Heart left ventricle (tissue), 16 donors: ENCODE data around the gene EPHA6. TPM values are rescaled to one million over a fixed set of nuclear protein-coding genes. Genes with fewer than 3 reads are reported as not detected.
"Not testable (repeated sequence)": the region's sequence is repeated elsewhere in the genome, so short reads cannot be mapped to it uniquely, and the experiment has no call there.

Experiments used
- ATAC-seq, 4 donors: fragments of 200-7000 bp; cut with Tn5 transposase; one replicate each; pipeline ENCODE4 v1.9.1; 2020 to 2022; ENCODE audit warnings: moderate library complexity in 4 of 4, mild to moderate bottlenecking in 3 of 4, moderate number of reproducible peaks in 1 of 4
- DNase-seq, 5 donors: peaks; one replicate each; pipeline ENCODE4 v3.0.0-alpha.2; 2020
- H3K27ac ChIP-seq, 12 donors: fragments of 200-600 bp; sonication (generic) in 4 of 12; one replicate each; pipeline versions ENCODE4 v1.5.0 to v1.8.0; 2016 to 2022; ENCODE audit warnings: mild to moderate bottlenecking in 2 of 12
- H3K27me3 ChIP-seq, 9 donors: fragments of 200-600 bp; sonication (generic) in 2 of 9; one replicate each; pipeline versions ENCODE4 v1.5.1 to v1.8.0; 2016 to 2022; ENCODE audit warnings: mild to moderate bottlenecking in 3 of 9
- H3K36me3 ChIP-seq, 9 donors: fragments of 200-600 bp; sonication (generic) in 2 of 9; one replicate each; pipeline versions ENCODE4 v1.5.0 to v1.8.0; 2018 to 2022; ENCODE audit warnings: mild to moderate bottlenecking in 2 of 9
- H3K4me1 ChIP-seq, 12 donors: fragments of 200-600 bp; sonication (generic) in 4 of 12; one replicate each; pipeline versions ENCODE4 v1.5.0 to v1.8.0; 2016 to 2022; ENCODE audit warnings: mild to moderate bottlenecking in 3 of 12
- H3K4me3 ChIP-seq, 12 donors: fragments of 200-600 bp; sonication (generic) in 4 of 12; one replicate each; pipeline versions ENCODE4 v1.5.0 to v1.8.0; 2017 to 2022; ENCODE audit warnings: mild to moderate bottlenecking in 9 of 12, moderate library complexity in 4 of 12
- H3K9me3 ChIP-seq, 12 donors: fragments of 200-600 bp; sonication (generic) in 4 of 12; one replicate each; pipeline versions ENCODE4 v1.5.0 to v1.8.0; 2016 to 2022; ENCODE audit warnings: mild to moderate bottlenecking in 1 of 12
- CTCF ChIP-seq, 12 donors: fragments of 200-600 bp; sonication (generic) in 4 of 12; IDR thresholded peaks; one replicate each; pipeline versions ENCODE4 v1.5.0 to v1.8.0; 2018 to 2022; ENCODE audit warnings: antibody characterized with exemption in 12 of 12, mild to moderate bottlenecking in 5 of 12
- POLR2A ChIP-seq, 2 donors: fragments of 450-650 bp; IDR thresholded peaks; one replicate each; pipeline ENCODE4 v1.6.1; 2017; ENCODE audit warnings: antibody characterized with exemption in 2 of 2, mild to moderate bottlenecking in 2 of 2, moderate library complexity in 2 of 2
- WGBS, 4 donors: extraction: QIAGEN DNeasy Blood & Tissue Kit in 2 of 4; methylation state at CpG; one replicate each; pipeline versions ENCODE4 v1.1.5 to v1.1.7; 2013 to 2018; 5-methylcytosine and 5-hydroxymethylcytosine counted together
- intact Hi-C, 10 donors: fragments of 100-400 bp; cut with DNase I; formaldehyde crosslinking; loops; one replicate each; pipeline versions ENCODE4 v1.11.1 to v1.14.2; 2022
- polyA plus RNA-seq, 2 donors: library from polyadenylated mRNA; stranded (reverse); fragments of 200-250 nt; gene quantifications; one replicate each; pipeline ENCODE4 v1.2.3, GENCODE V29; 2013
- total RNA-seq, 9 donors: library from RNA; depleted of rRNA in 2 of 9; stranded (reverse); fragments of >200 nt in 2 of 9; fragmentation: NEBNext Ultra II Directional in 3 of 9; extraction: Animal tissue kit (Norgen Biotek cat#: 25700) in 3 of 9; gene quantifications; one replicate each; pipeline versions ENCODE4 v1.1.0 to v1.2.4, GENCODE V29; 2016 to 2023
- donor health status: ischemic (EF 13 %, LVEDD 7.1; RV severe dilation, severe dysfunction).
- donor health status: healthy with polysubstance abuse.
- donor health status: DM: no; HTN: yes; CAD: no.
- donor health status: DM: no; HTN: no; CAD: no.
- donor health status: ischemic (EF 25% LVEDD 6.9; RV normal size, moderate dysfunction).
- donor health status: ischemic (EF 25% LVEDD 5.7; RV mildly dilated, moderate dysfunction).
- donor health status: healthy.
- donor health status: DM: yes; HTN: yes; CAD: no.
- donor health status: ischemic (EF 35%, LVEDD 5.7; RV mildly dilated, moderate dysfunction).
- donor health status: nonischemic (EF 11% LVEDD 7.7; RV severe dilation, severe dysfunction).
- donor health status: DM: yes; HTN: yes; CAD: no.
- donor health status: PGD.
- donor health status: ischemic (EF 29% LVEDD 5.4; RV normal size, mild dysfunction).
- donor health status: nonischemic (EF 23%, LVEDD 6.1; RV moderate dilation, normal function).

EPHA6 gene
- total and polyA plus RNA-seq, 11 donors = 0.28 to 1.2 (median 0.42) TPM; not detected in 6

DNA sequence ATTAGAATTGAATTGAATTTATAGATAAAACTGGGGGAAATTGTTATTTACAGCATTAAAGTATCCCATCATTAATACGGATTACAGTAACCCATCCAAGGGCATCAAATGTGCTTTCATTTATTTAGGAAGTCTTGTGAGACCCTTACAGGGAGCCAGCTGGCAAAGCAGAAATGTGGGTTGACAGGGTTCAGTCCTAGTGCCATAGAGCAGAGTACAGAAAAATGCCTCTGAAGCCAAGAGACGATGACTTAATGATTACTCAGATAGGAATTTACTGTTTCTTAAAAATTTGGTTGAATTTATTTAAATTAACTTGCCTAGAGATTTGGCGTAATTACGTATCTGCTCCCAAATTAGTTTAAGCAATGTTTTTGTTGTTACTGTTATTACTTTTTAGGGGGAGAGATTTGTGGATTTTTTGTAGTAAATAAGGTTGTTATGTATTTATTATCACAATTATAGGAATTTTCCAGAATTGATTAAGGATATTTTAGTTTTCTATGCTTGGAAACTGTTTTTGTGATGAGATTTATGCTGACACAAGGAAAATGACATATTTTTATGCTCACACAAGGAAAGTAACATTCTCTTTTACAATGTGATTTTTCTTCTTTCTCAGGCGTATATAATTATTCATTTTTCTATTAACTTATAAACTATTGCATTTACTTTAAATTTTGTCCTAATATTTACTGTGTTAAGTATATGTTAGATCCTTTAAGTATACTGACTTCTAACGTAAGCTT lies 152.0 kb downstream of the EPHA6 start:
- Histone ChIP-seq H3K27me3 (no peaks in the 10 kb centered on the region), H3K27ac (no peak overlapping the region), H3K4me1 (no peaks in the 10 kb centered on the region), H3K4me3 (no peak overlapping the region), H3K9me3 (peaks cover 0 to 7% (median 0%) of the 10 kb centered on the region in 12 donors), H3K36me3 (no peaks in the 10 kb centered on the region)
- TF ChIP-seq CTCF (IDR thresholded peaks at IDR 0.05) (no peak), POLR2A (IDR thresholded peaks at IDR 0.05) (no peak)
- no peak for ATAC-seq
- no peak for DNase-seq
- intact Hi-C loops = no loop called here
- 81 to 87% (median 83%) methylated on average over 6 of the region's 6 CpGs for WGBS, 4 donors

- TF ChIP-seq CTCF (IDR thresholded peaks at IDR 0.05) (no peak), POLR2A (IDR thresholded peaks at IDR 0.05) (no peak)
- intact Hi-C loops = no loop called here
- Histone ChIP-seq H3K36me3 (no peaks in the 10 kb centered on the region), H3K4me3 (no peak overlapping the region), H3K27ac (no peak overlapping the region), H3K4me1 (no peaks in the 10 kb centered on the region), H3K27me3 (no peaks in the 10 kb centered on the region), H3K9me3 (no peaks in the 10 kb centered on the region)
- DNase-seq = no peak
- 54 to 60% (median 59%) methylated on average over 2 of the region's 2 CpGs for WGBS, 4 donors
- no peak for ATAC-seq
These were observed 155.8 kb downstream of the EPHA6 start for GRCh38 chr3:96970211-96970610.

- Histone ChIP-seq H3K36me3 (no peaks in the 10 kb centered on the region), H3K27me3 (no peaks in the 10 kb centered on the region), H3K4me1 (no peaks in the 10 kb centered on the region), H3K27ac (no peak overlapping the region), H3K4me3 (no peak overlapping the region), H3K9me3 (no peaks in the 10 kb centered on the region)
- TF ChIP-seq CTCF (IDR thresholded peaks at IDR 0.05) (no peak), POLR2A (IDR thresholded peaks at IDR 0.05) (no peak)
- no peak for ATAC-seq
- DNase-seq = no peak
- intact Hi-C loops = no loop called here
These were observed 163.3 kb downstream of the EPHA6 start for GRCh38 chr3:96977671-96978070.

- H3K36me3 ChIP-seq, intact Hi-C loops, H3K4me1 ChIP-seq, H3K27ac ChIP-seq, ATAC-seq, DNase-seq, H3K4me3 ChIP-seq, H3K27me3 ChIP-seq: not testable (repeated sequence)
- 79 to 87% (median 86%) methylated on average over 7 of the region's 7 CpGs for WGBS, 4 donors
- peaks cover 0 to 12% (median 2%) of the 10 kb centered on the region in 12 donors for H3K9me3 ChIP-seq
These were observed 169.3 kb downstream of the EPHA6 start for GRCh38 chr3:96983716-96984115.

DNA sequence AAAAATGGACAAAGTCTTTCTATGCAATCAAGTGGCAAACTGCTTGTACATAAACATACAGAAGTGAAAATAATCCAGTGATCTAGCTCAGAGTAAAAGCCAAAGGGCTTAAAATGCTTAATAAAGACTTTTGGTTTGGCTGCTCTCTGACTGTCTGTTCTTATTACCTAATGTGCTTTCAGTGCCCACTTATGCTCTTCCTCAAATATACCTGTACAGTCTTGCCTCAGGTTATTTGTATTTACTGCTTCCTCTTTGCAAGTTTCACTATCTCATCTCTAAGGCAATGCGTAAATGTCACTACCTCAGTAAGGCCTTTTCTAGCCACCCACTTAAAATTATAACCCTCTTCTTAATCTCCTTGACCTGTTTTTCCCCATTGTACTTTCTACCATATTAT lies 171.8 kb downstream of the EPHA6 start:
- H3K4me1 ChIP-seq = no peaks in the 10 kb centered on the region
- H3K27me3 ChIP-seq = no peaks in the 10 kb centered on the region
- 91 to 97% (median 92%) methylated on average over 1 of the region's 1 CpG for WGBS, 4 donors
- no peaks in the 10 kb centered on the region for H3K36me3 ChIP-seq
- H3K27ac ChIP-seq = no peak overlapping the region
- TF ChIP-seq POLR2A (IDR thresholded peaks at IDR 0.05) (no peak), CTCF (IDR thresholded peaks at IDR 0.05) (no peak)
- no peak overlapping the region for H3K4me3 ChIP-seq
- ATAC-seq (no peak), DNase-seq (no peak)
- intact Hi-C loops = no loop called here
- peaks cover 0 to 12% (median 2%) of the 10 kb centered on the region in 12 donors for H3K9me3 ChIP-seq
